SK-N-SH (cell line): Measurements from ENCODE around the gene PIN1. TPM values are rescaled to one million over a fixed set of nuclear protein-coding genes. Genes with fewer than 3 reads are reported as not detected.

Experiments
- CTCF ChIA-PET: fragments of 300-600, 350-600 bp; formaldehyde crosslinking; extraction: SDS; loops from one replicate; lab custom pipeline; 2021; lab: Yijun Ruan, JAX
- POLR2A ChIA-PET: fragments of 350-600 bp; sonication (Branson Sonifier 250); formaldehyde crosslinking; extraction: SDS; loops from one replicate; lab custom pipeline; 2020; ENCODE audit warnings: antibody characterized with exemption, inconsistent platforms; lab: Yijun Ruan, JAX
- DNase-seq: peaks from one replicate; pipeline ENCODE4 v3.0.0; 2012
- H2AFZ ChIP-seq: fragments of 200-600 bp; sonication (generic); 2 replicates; pipeline ENCODE4 v1.8.1; 2016; ENCODE audit warnings: antibody characterized with exemption, mild to moderate bottlenecking, low read depth
- H3F3A ChIP-seq: fragments of 200-600 bp; sonication (generic); replicated peaks from 2 replicates; pipeline ENCODE3; 2016; ENCODE audit warnings: antibody characterized with exemption, mild to moderate bottlenecking; ENCODE audit not compliant: insufficient read depth
- H3K27ac ChIP-seq, 2 experiments: fragments of 200-500 bp in 1 of 2; fragments of 200-600 bp in 1 of 2; sonication (Bioruptor generic) in 1 of 2; sonication (generic), shearing (Covaris generic) in 1 of 2; 2 replicates each; pipeline versions ENCODE4 v1.5.1 to v1.6.1; 2014 to 2016; ENCODE audit warnings: low read depth in 2 of 2, inconsistent platforms in 1 of 2, low read length in 1 of 2, mild to moderate bottlenecking in 1 of 2, mixed read lengths in 1 of 2
- H3K27me3 ChIP-seq: fragments of 200-600 bp; sonication (generic), shearing (Covaris generic); 2 replicates; pipeline ENCODE4 v1.6.1; 2016; ENCODE audit warnings: mixed run types; ENCODE audit not compliant: insufficient read depth
- H3K36me3 ChIP-seq, 2 experiments: fragments of 200-500 bp in 1 of 2; fragments of 200-600 bp in 1 of 2; sonication (Bioruptor generic) in 1 of 2; sonication (generic) in 1 of 2; replicated peaks in 1 of 2; 2 replicates each; pipeline versions ENCODE3 to v1.5.1; 2014 to 2016; ENCODE audit warnings: low read length in 1 of 2, mild to moderate bottlenecking in 1 of 2; ENCODE audit not compliant: insufficient read depth in 2 of 2, control insufficient read depth in 1 of 2
- H3K4me1 ChIP-seq, 2 experiments: fragments of 200-500 bp in 1 of 2; fragments of 200-600 bp in 1 of 2; sonication (Bioruptor generic) in 1 of 2; sonication (generic), shearing (Covaris generic) in 1 of 2; 2 replicates each; pipeline versions ENCODE4 v1.5.1 to v1.6.1; 2014 to 2016; ENCODE audit warnings: low read depth in 1 of 2, low read length in 1 of 2, mixed run types in 1 of 2; ENCODE audit not compliant: insufficient read depth in 2 of 2, control insufficient read depth in 1 of 2
- H3K4me2 ChIP-seq: fragments of 200-600 bp; sonication (generic), shearing (Covaris generic); 2 replicates; pipeline ENCODE4 v1.6.1; 2017; ENCODE audit warnings: mixed run types
- H3K4me3 ChIP-seq, 2 experiments: fragments of 200-500 bp in 1 of 2; fragments of 200-600 bp in 1 of 2; sonication (Bioruptor generic) in 1 of 2; sonication (generic), shearing (Covaris generic) in 1 of 2; 2 replicates each; pipeline versions ENCODE4 v1.5.1 to v1.8.1; 2014 to 2016; ENCODE audit warnings: low read depth in 2 of 2, inconsistent platforms in 1 of 2, low read length in 1 of 2, mild to moderate bottlenecking in 1 of 2, mixed read lengths in 1 of 2, moderate library complexity in 1 of 2
- H3K79me2 ChIP-seq: fragments of 200-600 bp; sonication (generic); 2 replicates; pipeline ENCODE4 v1.8.1; 2017; ENCODE audit warnings: mild to moderate bottlenecking; ENCODE audit not compliant: insufficient read depth
- H3K9ac ChIP-seq: fragments of 200-600 bp; sonication (generic); 2 replicates; pipeline ENCODE4 v1.6.1; 2017; ENCODE audit warnings: mixed run types
- H3K9me2 ChIP-seq: fragments of 200-600 bp; sonication (generic); 2 replicates; pipeline ENCODE4 v1.6.1; 2017; ENCODE audit warnings: mixed run types
- H3K9me3 ChIP-seq: fragments of 200-600 bp; sonication (generic); 2 replicates; pipeline ENCODE4 v1.6.1; 2017; ENCODE audit warnings: mixed run types, mild to moderate bottlenecking, moderate library complexity
- H4K20me1 ChIP-seq: fragments of 200-600 bp; sonication (generic); 2 replicates; pipeline ENCODE4 v1.6.1; 2017; ENCODE audit warnings: mild to moderate bottlenecking, mixed run types; ENCODE audit not compliant: insufficient read depth
- CHD2 ChIP-seq: fragments of 150-350 bp; IDR thresholded peaks from 2 replicates; pipeline ENCODE4 v1.6.1; 2018; ENCODE audit warnings: low read length; ENCODE audit not compliant: partially characterized antibody
- CTCF ChIP-seq: fragments of 200-600 bp; sonication (generic); IDR thresholded peaks from 2 replicates; pipeline ENCODE4 v1.6.1; 2017; ENCODE audit warnings: antibody characterized with exemption, mild to moderate bottlenecking, moderate library complexity
- ELF1 ChIP-seq: IDR thresholded peaks from 2 replicates; pipeline ENCODE4 v1.4.0; 2012
- EP300 ChIP-seq, 2 experiments: IDR thresholded peaks; 2 replicates each; pipeline versions ENCODE4 v1.4.0 to v1.6.1; 2012; ENCODE audit warnings: borderline replicate concordance in 1 of 2, low read depth in 1 of 2, low read length in 1 of 2
- EZH2phosphoT487 ChIP-seq: fragments of 200-600 bp; sonication (generic); IDR thresholded peaks from 2 replicates; pipeline ENCODE4 v1.6.1; 2017; ENCODE audit warnings: low read depth, mixed run types, mild to moderate bottlenecking, antibody characterized with exemption, moderate library complexity, borderline replicate concordance
- FOSL2 ChIP-seq: IDR thresholded peaks from 2 replicates; pipeline ENCODE4 v1.4.0; 2012; ENCODE audit warnings: low read depth, mild to moderate bottlenecking, moderate library complexity, borderline replicate concordance
- FOXJ3 ChIP-seq: sonication (generic); formaldehyde crosslinking; IDR thresholded peaks from 2 replicates; pipeline ENCODE4 v1.5.1; 2020; ENCODE audit warnings: mild to moderate bottlenecking, missing genetic modification reagents
- FOXM1 ChIP-seq: IDR thresholded peaks from 2 replicates; pipeline ENCODE4 v1.4.0; 2012; ENCODE audit warnings: low read depth, mild to moderate bottlenecking
- GABPA ChIP-seq: IDR thresholded peaks from 2 replicates; pipeline ENCODE4 v1.4.0; 2012; ENCODE audit warnings: low read depth, mild to moderate bottlenecking
- IRF3 ChIP-seq: fragments of 150-350 bp; IDR thresholded peaks from 2 replicates; pipeline ENCODE4 v1.6.1; 2016; ENCODE audit warnings: mild to moderate bottlenecking, low read depth, low read length
- JUND ChIP-seq: IDR thresholded peaks from 2 replicates; pipeline ENCODE4 v1.4.0; 2012
- MAX ChIP-seq: IDR thresholded peaks from 2 replicates; pipeline ENCODE4 v1.4.0; 2012; ENCODE audit warnings: low read depth
- MEF2A ChIP-seq: IDR thresholded peaks from 2 replicates; pipeline ENCODE4 v1.4.0; 2012; ENCODE audit warnings: low read depth, borderline replicate concordance
- MXI1 ChIP-seq: IDR thresholded peaks from 2 replicates; pipeline ENCODE4 v1.6.1; 2012; ENCODE audit warnings: mild to moderate bottlenecking, low read depth, low read length, improper control_type of control experiment
- NFIC ChIP-seq: IDR thresholded peaks from 2 replicates; pipeline ENCODE4 v1.4.0; 2012; ENCODE audit warnings: borderline replicate concordance
- NRF1 ChIP-seq: IDR thresholded peaks from 2 replicates; pipeline ENCODE4 v1.6.1; 2012; ENCODE audit warnings: low read depth, mild to moderate bottlenecking, low read length
- POLR2AphosphoS5 ChIP-seq: IDR thresholded peaks from 2 replicates; pipeline ENCODE4 v1.6.1; 2012; ENCODE audit warnings: low read depth, low read length
- RCOR1 ChIP-seq: fragments of 150-350 bp; IDR thresholded peaks from 2 replicates; pipeline ENCODE4 v1.6.1; 2017; ENCODE audit warnings: antibody characterized with exemption, low read length
- RFX5 ChIP-seq: IDR thresholded peaks from 2 replicates; pipeline ENCODE4 v1.6.1; 2012; ENCODE audit warnings: mild to moderate bottlenecking, improper control_type of control experiment, low read length
- SIN3A ChIP-seq: IDR thresholded peaks from 2 replicates; pipeline ENCODE4 v1.6.1; 2012; ENCODE audit warnings: low read depth, mild to moderate bottlenecking, low read length, moderate library complexity, borderline replicate concordance
- TAF1 ChIP-seq: IDR thresholded peaks from 2 replicates; pipeline ENCODE4 v1.6.1; 2012; ENCODE audit warnings: low read depth, mild to moderate bottlenecking, low read length, moderate library complexity, borderline replicate concordance
- TCF12 ChIP-seq: IDR thresholded peaks from 2 replicates; pipeline ENCODE4 v1.4.0; 2012
- TEAD4 ChIP-seq: IDR thresholded peaks from 2 replicates; pipeline ENCODE4 v1.4.0; 2012; ENCODE audit warnings: mild to moderate bottlenecking, borderline replicate concordance; ENCODE audit not compliant: insufficient read depth
- USF1 ChIP-seq: IDR thresholded peaks from 2 replicates; pipeline ENCODE4 v1.4.0; 2012; ENCODE audit warnings: low read depth, borderline replicate concordance
- YY1 ChIP-seq: IDR thresholded peaks from 2 replicates; pipeline ENCODE4 v1.4.0; 2012; ENCODE audit warnings: low read depth, mild to moderate bottlenecking
- WGBS: methylation state at CpG from one replicate; pipeline ENCODE4 v1.1.6; 2017; ENCODE audit warnings: low lambda C conversion rate; 5-methylcytosine and 5-hydroxymethylcytosine counted together
- polyA plus RNA-seq, 3 experiments: library from polyadenylated mRNA; depleted of rRNA; stranded (reverse); fragments of >200 nt; gene quantifications; 2 replicates each; pipeline ENCODE4 v1.2.3, GENCODE V29; 2012

Gene PIN1
- polyA plus RNA-seq, 1 of the 3 experiments (the other 2 are of a cell fraction) = 148 TPM

GRCh38 chr19:9834307-9834725 is 802 bp upstream of the PIN1 start:
- peak overlapping the region; percentile 73 to 80 for H3K4me3 ChIP-seq
- peaks cover 14% of the 10 kb centered on the region; the same call in 1 of the 2 replicates for H4K20me1 ChIP-seq
- H2AFZ ChIP-seq = no peak overlapping the region
- no peaks in the 10 kb centered on the region for H3K27me3 ChIP-seq
- H3K4me1 ChIP-seq = peaks cover 0 to 17% of the 10 kb centered on the region in 2 experiments; a peak in 1 of 4 replicates
- H3K36me3 ChIP-seq = peaks cover 14 to 36% of the 10 kb centered on the region in 2 experiments
- H3K79me2 ChIP-seq = peaks cover 71% of the 10 kb centered on the region
- ChIA-PET CTCF (interaction anchor here (1.4 kb wide), 1 partner anchor 12 kb away, joined by 3 read pairs; no protein-coding TSS in a partner anchor), POLR2A (interaction anchor here (0.6 kb wide), 1 partner anchor 18 kb away, joined by 3 read pairs; no protein-coding TSS in a partner anchor)
- peak overlapping the region; percentile 34 to 61; a peak in 3 of 4 replicates for H3K27ac ChIP-seq
- TF ChIP-seq CHD2 (no peak), IRF3 (no peak), NRF1 (no peak), TAF1 (no peak; the same call in 1 of the 2 replicates), MAX (no peak), TEAD4 (no peak), RFX5 (no peak), NFIC (no peak), TCF12 (no peak), YY1 (no peak), EP300 (IDR thresholded peaks at IDR 0.05; ENCODE audit: borderline replicate concordance in 1 of 2, low read depth in 1 of 2, low read length in 1 of 2) (no peak)
- no peak overlapping the region for H3K9ac ChIP-seq
- H3F3A ChIP-seq = peaks cover 21% of the 10 kb centered on the region
- no peaks in the 10 kb centered on the region for H3K9me2 ChIP-seq
- 33% methylated on average over 6 of the region's 6 CpGs for WGBS
- H3K4me2 ChIP-seq = 0 out of 2 replicates have a peak overlapping the region, but pooled peaks have one; percentile 69
- H3K9me3 ChIP-seq = no peaks in the 10 kb centered on the region
- DNase-seq = no peak

GRCh38 chr19:9835507-9835949 is 410 bp downstream of the PIN1 start:
- ChIA-PET CTCF (interaction anchor here (0.8 to 1.4 kb wide), 3 partner anchors 11 to 80 kb away, joined by 3 to 5 read pairs (median 3); no protein-coding TSS in a partner anchor), POLR2A (no interaction called here)
- peaks cover 21% of the 10 kb centered on the region for H3F3A ChIP-seq
- 0% methylated on average over 9 of the region's 28 CpGs for WGBS
- peaks cover 60% of the 10 kb centered on the region for H3K79me2 ChIP-seq
- DNase-seq = no peak
- peak overlapping the region in 1 of 2 experiments; percentile 30; a peak in 1 of 4 replicates for H3K27ac ChIP-seq
- no peaks in the 10 kb centered on the region for H3K9me2 ChIP-seq
- peaks cover 0 to 17% of the 10 kb centered on the region in 2 experiments; a peak in 1 of 4 replicates for H3K4me1 ChIP-seq
- H3K36me3 ChIP-seq = peaks cover 6 to 31% of the 10 kb centered on the region in 2 experiments
- no peaks in the 10 kb centered on the region for H3K9me3 ChIP-seq
- peak overlapping the region; percentile 73 to 80 for H3K4me3 ChIP-seq
- no peaks in the 10 kb centered on the region for H3K27me3 ChIP-seq
- H3K9ac ChIP-seq = peak overlapping the region; percentile 79
- peak overlapping the region; percentile 98 for H3K4me2 ChIP-seq
- H4K20me1 ChIP-seq = peaks cover 3% of the 10 kb centered on the region; the same call in 1 of the 2 replicates
- no peak overlapping the region for H2AFZ ChIP-seq
- TF ChIP-seq TAF1 (no peak), POLR2AphosphoS5 (no peak), FOXJ3 (CRISPR knock-in tag) (no peak), MAX (no peak), MEF2A (no peak), FOSL2 (no peak), JUND (no peak), USF1 (no peak), YY1 (no peak; the same call in 1 of the 2 replicates), TCF12 (no peak), FOXM1 (no peak), MXI1 (no peak), CTCF (no peak), NFIC (no peak), EZH2phosphoT487 (no peak), RCOR1 (no peak), SIN3A (no peak), GABPA (no peak), ELF1 (no peak)
